Measurements from ENCODE around the gene TRIM44.

The TRIM44 gene

DNA sequence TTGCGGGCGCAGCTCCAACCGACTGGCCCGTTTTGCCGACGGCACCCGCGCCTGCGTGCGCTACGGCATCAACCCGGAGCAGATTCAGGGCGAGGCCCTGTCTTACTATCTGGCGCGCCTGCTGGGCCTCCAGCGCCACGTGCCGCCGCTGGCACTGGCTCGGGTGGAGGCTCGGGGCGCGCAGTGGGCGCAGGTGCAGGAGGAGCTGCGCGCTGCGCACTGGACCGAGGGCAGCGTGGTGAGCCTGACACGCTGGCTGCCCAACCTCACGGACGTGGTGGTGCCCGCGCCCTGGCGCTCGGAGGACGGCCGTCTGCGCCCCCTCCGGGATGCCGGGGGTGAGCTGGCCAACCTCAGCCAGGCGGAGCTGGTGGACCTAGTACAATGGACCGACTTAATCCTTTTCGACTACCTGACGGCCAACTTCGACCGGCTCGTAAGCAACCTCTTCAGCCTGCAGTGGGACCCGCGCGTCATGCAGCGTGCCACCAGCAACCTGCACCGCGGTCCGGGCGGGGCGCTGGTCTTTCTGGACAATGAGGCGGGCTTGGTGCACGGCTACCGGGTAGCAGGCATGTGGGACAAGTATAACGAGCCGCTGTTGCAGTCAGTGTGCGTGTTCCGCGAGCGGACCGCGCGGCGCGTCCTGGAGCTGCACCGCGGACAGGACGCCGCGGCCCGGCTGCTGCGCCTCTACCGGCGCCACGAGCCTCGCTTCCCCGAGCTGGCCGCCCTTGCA is 43.3 kb upstream of the TRIM44 start:
- Histone ChIP-seq H3K4me3 (ENCODE audit: low read length) (peak overlapping the region; percentile 32), H3F3A (ENCODE audit: control insufficient read depth, insufficient read depth) (no peaks in the 10 kb centered on the region; the same call in 1 of the 2 replicates)

GRCh38 chr11:35619855-35620640 is 42.5 kb upstream of the TRIM44 start:
- peaks cover 34% of the 10 kb centered on the region for H3K27me3 ChIP-seq (ENCODE audit: control insufficient read depth, low read length)
- no peaks in the 10 kb centered on the region for H3K9me2 ChIP-seq (replicated peaks; ENCODE audit: control insufficient read depth, low read length)
- no peak overlapping the region for H3K4me2 ChIP-seq (ENCODE audit: low read length)
- no peaks in the 10 kb centered on the region for H3K36me3 ChIP-seq (ENCODE audit: control insufficient read depth, low read length)
- no peaks in the 10 kb centered on the region for H3K9me3 ChIP-seq (ENCODE audit: control insufficient read depth, insufficient read depth, low read length)
- H3K4me1 ChIP-seq (ENCODE audit: control insufficient read depth, low read length): no peaks in the 10 kb centered on the region
- no peak overlapping the region for H3K4me3 ChIP-seq (ENCODE audit: low read length)
- TF ChIP-seq, protein P1, sequence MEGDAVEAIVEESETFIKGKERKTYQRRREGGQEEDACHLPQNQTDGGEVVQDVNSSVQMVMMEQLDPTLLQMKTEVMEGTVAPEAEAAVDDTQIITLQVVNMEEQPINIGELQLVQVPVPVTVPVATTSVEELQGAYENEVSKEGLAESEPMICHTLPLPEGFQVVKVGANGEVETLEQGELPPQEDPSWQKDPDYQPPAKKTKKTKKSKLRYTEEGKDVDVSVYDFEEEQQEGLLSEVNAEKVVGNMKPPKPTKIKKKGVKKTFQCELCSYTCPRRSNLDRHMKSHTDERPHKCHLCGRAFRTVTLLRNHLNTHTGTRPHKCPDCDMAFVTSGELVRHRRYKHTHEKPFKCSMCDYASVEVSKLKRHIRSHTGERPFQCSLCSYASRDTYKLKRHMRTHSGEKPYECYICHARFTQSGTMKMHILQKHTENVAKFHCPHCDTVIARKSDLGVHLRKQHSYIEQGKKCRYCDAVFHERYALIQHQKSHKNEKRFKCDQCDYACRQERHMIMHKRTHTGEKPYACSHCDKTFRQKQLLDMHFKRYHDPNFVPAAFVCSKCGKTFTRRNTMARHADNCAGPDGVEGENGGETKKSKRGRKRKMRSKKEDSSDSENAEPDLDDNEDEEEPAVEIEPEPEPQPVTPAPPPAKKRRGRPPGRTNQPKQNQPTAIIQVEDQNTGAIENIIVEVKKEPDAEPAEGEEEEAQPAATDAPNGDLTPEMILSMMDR (IDR thresholded peaks at IDR 0.05; ENCODE audit: low read depth, low read length, poor library complexity, severe bottlenecking): no peak
- no peak for TF ChIP-seq EZH2phosphoT487 (IDR thresholded peaks at IDR 0.05; ENCODE audit: borderline replicate concordance, low read length)
- H3F3A ChIP-seq (ENCODE audit: control insufficient read depth, insufficient read depth): no peaks in the 10 kb centered on the region; the same call in 1 of the 2 replicates
- no peaks in the 10 kb centered on the region for H4K20me1 ChIP-seq (ENCODE audit: control insufficient read depth, insufficient read depth, low read depth, low read length)
- H3K27ac ChIP-seq (ENCODE audit: low read depth, low read length): no peak overlapping the region
- H3K79me2 ChIP-seq (ENCODE audit: control insufficient read depth, low read length): no peaks in the 10 kb centered on the region

More for the DNA sequence above, 43.3 kb upstream of the TRIM44 start:
- Histone ChIP-seq H4K20me1 (ENCODE audit: control insufficient read depth, insufficient read depth, low read depth, low read length) (no peaks in the 10 kb centered on the region), H3K27me3 (ENCODE audit: control insufficient read depth, low read length) (peaks cover 34% of the 10 kb centered on the region), H3K36me3 (ENCODE audit: control insufficient read depth, low read length) (no peaks in the 10 kb centered on the region), H3K79me2 (ENCODE audit: control insufficient read depth, low read length) (no peaks in the 10 kb centered on the region), H3K9me2 (replicated peaks; ENCODE audit: control insufficient read depth, low read length) (no peaks in the 10 kb centered on the region), H3K4me2 (ENCODE audit: low read length) (peak overlapping the region; percentile 27; the same call in 1 of the 2 replicates), H3K4me1 (ENCODE audit: control insufficient read depth, low read length) (no peaks in the 10 kb centered on the region), H3K9me3 (ENCODE audit: control insufficient read depth, insufficient read depth, low read length) (no peaks in the 10 kb centered on the region), H3K27ac (ENCODE audit: low read depth, low read length) (no peak overlapping the region)
- no peak for TF ChIP-seq EZH2phosphoT487 (IDR thresholded peaks at IDR 0.05; ENCODE audit: borderline replicate concordance, low read length)
- TF ChIP-seq, protein P1 (IDR thresholded peaks at IDR 0.05; ENCODE audit: low read depth, low read length, poor library complexity, severe bottlenecking): no peak

GRCh38 chr11:35620795-35621194 is 41.8 kb upstream of the TRIM44 start:
- Histone ChIP-seq H3K4me3 (ENCODE audit: low read length) (no peak overlapping the region), H3K27me3 (ENCODE audit: control insufficient read depth, low read length) (peaks cover 34% of the 10 kb centered on the region), H3K4me1 (ENCODE audit: control insufficient read depth, low read length) (no peaks in the 10 kb centered on the region), H3K9me3 (ENCODE audit: control insufficient read depth, insufficient read depth, low read length) (no peaks in the 10 kb centered on the region), H3K79me2 (ENCODE audit: control insufficient read depth, low read length) (no peaks in the 10 kb centered on the region), H3K4me2 (ENCODE audit: low read length) (no peak overlapping the region), H3K36me3 (ENCODE audit: control insufficient read depth, low read length) (no peaks in the 10 kb centered on the region), H3F3A (ENCODE audit: control insufficient read depth, insufficient read depth) (no peaks in the 10 kb centered on the region; the same call in 1 of the 2 replicates), H4K20me1 (ENCODE audit: control insufficient read depth, insufficient read depth, low read depth, low read length) (no peaks in the 10 kb centered on the region), H3K9me2 (replicated peaks; ENCODE audit: control insufficient read depth, low read length) (no peaks in the 10 kb centered on the region), H3K27ac (ENCODE audit: low read depth, low read length) (no peak overlapping the region)
- no peak for TF ChIP-seq EZH2phosphoT487 (IDR thresholded peaks at IDR 0.05; ENCODE audit: borderline replicate concordance, low read length)
- TF ChIP-seq, protein P1 (IDR thresholded peaks at IDR 0.05; ENCODE audit: low read depth, low read length, poor library complexity, severe bottlenecking): no peak
